ENCODE results near the gene IQCH. TPM values are rescaled to one million over a fixed set of nuclear protein-coding genes. Genes with fewer than 3 reads are reported as not detected.
A peak's percentile ranks its signal among the peaks of the same experiment; 100 is the strongest.

The IQCH gene
- total and polyA plus RNA-seq, 9 of the 15 experiments (the other 6 are each of a cell fraction or from before 2014, with no cell fraction given) = 1.8 to 3.9 (median 2.7) TPM

DNA sequence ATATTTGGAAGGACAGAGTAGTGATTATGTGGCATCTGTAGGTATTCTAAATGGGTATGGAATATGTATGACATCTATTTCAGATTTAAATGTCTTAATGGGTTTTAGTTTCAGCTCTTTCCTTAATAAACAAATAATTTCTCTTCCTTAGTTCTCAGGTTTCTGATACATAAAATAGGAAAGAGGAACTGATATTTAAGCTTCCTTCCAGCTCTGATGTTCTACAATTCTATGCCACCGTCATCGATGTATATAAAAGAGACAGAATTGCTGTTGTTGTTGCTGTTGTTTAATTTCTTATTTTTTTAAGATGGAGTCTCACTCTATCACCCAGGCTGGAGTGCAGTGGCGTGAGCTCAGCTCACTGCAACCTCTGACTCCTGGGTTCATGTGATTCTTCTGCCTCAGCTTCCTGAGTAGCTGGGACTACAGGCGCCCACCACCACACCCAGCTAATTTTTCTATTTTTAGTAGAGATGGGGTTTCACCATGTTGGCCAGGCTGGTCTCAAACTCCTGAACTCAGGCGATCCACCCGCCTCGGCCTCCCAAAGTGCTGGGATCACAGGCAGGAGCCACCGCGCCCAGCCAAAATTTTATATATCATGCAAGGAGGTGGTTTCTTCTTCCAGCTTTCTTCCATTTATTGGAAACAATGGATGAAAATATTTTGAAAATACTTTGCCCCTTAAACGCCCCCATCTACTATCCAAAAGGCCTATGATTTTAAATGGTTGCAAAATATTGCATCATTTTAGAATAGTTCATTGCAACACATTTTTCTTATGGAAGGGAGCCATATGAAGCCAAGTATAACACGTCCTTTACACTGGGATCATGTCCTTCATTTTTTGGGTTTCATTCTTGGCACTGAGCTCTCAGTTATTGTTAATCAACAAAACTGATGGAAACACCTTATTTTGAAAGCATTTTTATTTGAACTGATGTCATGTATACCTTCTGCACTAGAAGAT is 252.5 kb downstream of the IQCH start:
- ChIA-PET CTCF (ENCODE audit: low intra/inter-chr PET ratio) (no interaction called here), POLR2A (interaction anchor here (1.0 to 1.7 kb wide), 2 partner anchors 9 to 13 kb away, joined by 3 to 7 read pairs; partner anchors contain the start of gene C15orf61)
- DNase-seq (ENCODE audit: extremely low read depth in 1 of 4, low spot score in 3 of 4) (no peak), ATAC-seq (peak; percentile 37; the same call in 1 of the 3 replicates), FAIRE-seq (no peak)
- Histone ChIP-seq H3K27ac (ENCODE audit: extremely low read depth, low read depth, low read length) (no peak overlapping the region), H3K4me1 (replicated peaks in 1 of 2; ENCODE audit: control insufficient read depth in 2 of 2, insufficient read depth in 2 of 2, low read length in 2 of 2) (peaks cover 3 to 10% of the 10 kb centered on the region in 2 experiments; a peak in 2 of 5 replicates), H3K9ac (ENCODE audit: insufficient read depth in 1 of 2, low read depth in 2 of 2, low read length in 2 of 2) (no peak overlapping the region), H3K79me2 (ENCODE audit: control insufficient read depth, insufficient read depth, low read length) (no peaks in the 10 kb centered on the region), H4K20me1 (replicated peaks; ENCODE audit: control insufficient read depth, insufficient read depth, low read length) (no peaks in the 10 kb centered on the region), H3K9me3 (replicated peaks; ENCODE audit: control insufficient read depth, insufficient read depth, low read depth, low read length) (no peaks in the 10 kb centered on the region), H3K4me2 (ENCODE audit: insufficient read depth, low read length) (no peak overlapping the region), H2AFZ (ENCODE audit: low read depth, low read length) (no peak overlapping the region), H3K4me3 (no peak overlapping the region), H3K27me3 (ENCODE audit: control insufficient read depth in 2 of 2, insufficient read depth in 2 of 2, low read length in 2 of 2) (no peaks in the 10 kb centered on the region), H3K9me1 (ENCODE audit: control insufficient read depth, insufficient read depth, low read length) (no peaks in the 10 kb centered on the region), H3K36me3 (ENCODE audit: control insufficient read depth, insufficient read depth, low read length) (no peaks in the 10 kb centered on the region)
- no TSS peak for BruUV-seq (replicated peaks)
- in situ Hi-C loops (cut with MboI) (no loop called here), intact Hi-C loops (cut with micrococcal nuclease) (no loop called here)
- WGBS (ENCODE audit: insufficient coverage, low coverage, missing lambda C conversion rate) = 79% methylated on average over 11 of the region's 11 CpGs
- TF ChIP-seq RBM25 (IDR thresholded peaks at IDR 0.05; ENCODE audit: low read depth, low read length, severe bottlenecking) (no peak), CEBPG (CRISPR knock-in tag; IDR thresholded peaks at IDR 0.05) (peak; percentile 87), CEBPG (tag; conservative IDR thresholded peaks at IDR 0.05 in 1 of 2, IDR thresholded peaks at IDR 0.05 in 1 of 2) (peak; percentile 93 to 98), NR4A1 (CRISPR knock-in tag; IDR thresholded peaks at IDR 0.05) (no peak), NR4A1 (tag; IDR thresholded peaks at IDR 0.05) (0 out of 2 replicates have a peak, but pooled peaks have one; percentile 35), ZKSCAN1 (IDR thresholded peaks at IDR 0.05; ENCODE audit: low read depth, low read length) (no peak), MTA3 (IDR thresholded peaks at IDR 0.05; ENCODE audit: borderline replicate concordance) (no peak), MECOM (CRISPR knock-in tag; IDR thresholded peaks at IDR 0.05) (0 out of 2 replicates have a peak, but pooled peaks have one; percentile 6), ETV6 (IDR thresholded peaks at IDR 0.05; ENCODE audit: borderline replicate concordance in 1 of 2, low read depth in 2 of 2, low read length in 1 of 2) (no peak), ETV6 (CRISPR knock-in tag; IDR thresholded peaks at IDR 0.05; ENCODE audit: borderline replicate concordance) (no peak), MTF1 (CRISPR knock-in tag; IDR thresholded peaks at IDR 0.05; ENCODE audit: borderline replicate concordance) (no peak), CBFB (CRISPR knock-in tag; IDR thresholded peaks at IDR 0.05) (no peak), PHB2 (IDR thresholded peaks at IDR 0.05; ENCODE audit: low read depth) (no peak), PREB (CRISPR knock-in tag; IDR thresholded peaks at IDR 0.05) (no peak), JUND (IDR thresholded peaks at IDR 0.05; ENCODE audit: borderline replicate concordance, low read depth, low read length) (peak; percentile 7; the same call in 1 of the 2 replicates), JUND (tag; IDR thresholded peaks at IDR 0.05; ENCODE audit: borderline replicate concordance, low read depth, low read length) (no peak)
- TF ChIP-seq, protein P1, sequence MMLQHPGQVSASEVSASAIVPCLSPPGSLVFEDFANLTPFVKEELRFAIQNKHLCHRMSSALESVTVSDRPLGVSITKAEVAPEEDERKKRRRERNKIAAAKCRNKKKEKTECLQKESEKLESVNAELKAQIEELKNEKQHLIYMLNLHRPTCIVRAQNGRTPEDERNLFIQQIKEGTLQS (IDR thresholded peaks at IDR 0.05) = peak; percentile 87
- TF ChIP-seq, protein P1 (CRISPR knock-in tag; conservative IDR thresholded peaks at IDR 0.05) = no peak
- TF ChIP-seq, protein P2, sequence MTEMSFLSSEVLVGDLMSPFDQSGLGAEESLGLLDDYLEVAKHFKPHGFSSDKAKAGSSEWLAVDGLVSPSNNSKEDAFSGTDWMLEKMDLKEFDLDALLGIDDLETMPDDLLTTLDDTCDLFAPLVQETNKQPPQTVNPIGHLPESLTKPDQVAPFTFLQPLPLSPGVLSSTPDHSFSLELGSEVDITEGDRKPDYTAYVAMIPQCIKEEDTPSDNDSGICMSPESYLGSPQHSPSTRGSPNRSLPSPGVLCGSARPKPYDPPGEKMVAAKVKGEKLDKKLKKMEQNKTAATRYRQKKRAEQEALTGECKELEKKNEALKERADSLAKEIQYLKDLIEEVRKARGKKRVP (CRISPR knock-in tag; IDR thresholded peaks at IDR 0.05) = peak; percentile 88

Measured in K562 (cell line).